Astrocyte of the cerebellum (primary cell): Measurements from ENCODE around the gene FOXD3.

Experiments
- DNase-seq: peaks from one replicate; pipeline ENCODE4 v3.0.0-alpha.2; 2011; ENCODE audit warnings: low read depth
- H3K4me3 ChIP-seq: 2 replicates; pipeline ENCODE4 v1.5.1; 2011; ENCODE audit warnings: mild to moderate bottlenecking, low read depth, low read length, moderate library complexity
- in situ Hi-C: cut with HindIII; loops from 2 replicates; pipeline ENCODE4 v1.10.0; 2017; ENCODE audit warnings: low sequenced_read_pairs
- TF ChIP-seq, protein P1 (sequence below): IDR thresholded peaks from 2 replicates; pipeline ENCODE4 v1.5.1; 2012; ENCODE audit warnings: low read length, low read depth, moderate library complexity, mild to moderate bottlenecking; ENCODE audit errors: missing control alignments

The FOXD3 gene

DNA sequence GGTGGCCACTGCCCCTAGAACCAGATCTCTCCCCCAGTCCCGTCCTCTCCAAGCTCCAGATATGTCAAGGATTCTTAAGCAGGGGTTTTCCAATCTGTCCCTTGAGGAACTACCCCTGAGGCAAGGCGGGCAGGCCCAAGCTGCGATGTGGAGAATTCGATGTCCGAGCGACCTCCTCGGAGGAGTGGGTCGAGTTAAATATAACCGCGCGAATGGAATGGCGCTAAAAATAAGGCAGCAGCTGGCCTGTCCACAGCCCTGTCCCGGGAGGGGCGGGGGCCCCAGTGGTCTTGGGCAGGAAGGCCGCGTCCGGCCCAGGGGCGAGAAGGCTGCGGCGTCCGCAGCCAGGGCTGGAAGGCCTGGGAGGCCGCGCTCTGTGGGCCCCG, 5.8 kb upstream of the FOXD3 start:
- no peak for DNase-seq
- no peak overlapping the region for H3K4me3 ChIP-seq
- TF ChIP-seq, protein P1, sequence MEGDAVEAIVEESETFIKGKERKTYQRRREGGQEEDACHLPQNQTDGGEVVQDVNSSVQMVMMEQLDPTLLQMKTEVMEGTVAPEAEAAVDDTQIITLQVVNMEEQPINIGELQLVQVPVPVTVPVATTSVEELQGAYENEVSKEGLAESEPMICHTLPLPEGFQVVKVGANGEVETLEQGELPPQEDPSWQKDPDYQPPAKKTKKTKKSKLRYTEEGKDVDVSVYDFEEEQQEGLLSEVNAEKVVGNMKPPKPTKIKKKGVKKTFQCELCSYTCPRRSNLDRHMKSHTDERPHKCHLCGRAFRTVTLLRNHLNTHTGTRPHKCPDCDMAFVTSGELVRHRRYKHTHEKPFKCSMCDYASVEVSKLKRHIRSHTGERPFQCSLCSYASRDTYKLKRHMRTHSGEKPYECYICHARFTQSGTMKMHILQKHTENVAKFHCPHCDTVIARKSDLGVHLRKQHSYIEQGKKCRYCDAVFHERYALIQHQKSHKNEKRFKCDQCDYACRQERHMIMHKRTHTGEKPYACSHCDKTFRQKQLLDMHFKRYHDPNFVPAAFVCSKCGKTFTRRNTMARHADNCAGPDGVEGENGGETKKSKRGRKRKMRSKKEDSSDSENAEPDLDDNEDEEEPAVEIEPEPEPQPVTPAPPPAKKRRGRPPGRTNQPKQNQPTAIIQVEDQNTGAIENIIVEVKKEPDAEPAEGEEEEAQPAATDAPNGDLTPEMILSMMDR = no peak
- in situ Hi-C loops = no loop called here

- in situ Hi-C loops = no loop called here
- H3K4me3 ChIP-seq = peak overlapping the region; percentile 21
- TF ChIP-seq, protein P1 = peak; percentile 39
- DNase-seq = no peak
Observed at GRCh38 chr1:63316984-63317816, 5.2 kb upstream of the FOXD3 start.

DNA sequence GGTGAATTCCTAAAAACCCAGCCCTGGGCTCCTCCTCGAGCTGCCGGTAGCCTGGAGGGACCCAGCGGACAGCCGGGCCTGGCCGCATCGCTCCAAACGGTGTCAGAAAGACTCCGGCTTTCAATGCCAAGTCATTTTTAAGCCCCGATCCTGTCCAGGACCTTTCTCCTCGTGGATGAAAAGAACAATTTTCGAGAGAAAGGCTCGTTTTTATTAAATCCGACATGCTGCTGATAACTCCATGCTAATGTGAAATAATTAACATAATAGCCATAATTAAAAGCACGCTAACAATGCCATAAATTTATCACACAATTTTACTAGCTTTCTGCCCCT, 4.6 kb upstream of the FOXD3 start:
- H3K4me3 ChIP-seq = no peak overlapping the region
- in situ Hi-C loops = no loop called here
- TF ChIP-seq, protein P1 = no peak
- DNase-seq = no peak

GRCh38 chr1:63318201-63318979, 4.0 kb upstream of the FOXD3 start:
- no peak for DNase-seq
- TF ChIP-seq, protein P1 = no peak
- in situ Hi-C loops = no loop called here
- no peak overlapping the region for H3K4me3 ChIP-seq

- TF ChIP-seq, protein P1 = no peak
- no peak for DNase-seq
- in situ Hi-C loops = no loop called here
- no peak overlapping the region for H3K4me3 ChIP-seq
Observed at GRCh38 chr1:63319046-63320021, 3.0 kb upstream of the FOXD3 start.

GRCh38 chr1:63320022-63320721, 2.2 kb upstream of the FOXD3 start:
- in situ Hi-C loops = no loop called here
- no peak for DNase-seq
- H3K4me3 ChIP-seq = no peak overlapping the region
- TF ChIP-seq, protein P1 = no peak
